ENCODE measurements around the gene VN1R5.
"Not testable (repeated sequence)": the region's sequence is repeated elsewhere in the genome, so short reads cannot be mapped to it uniquely, and the experiment has no call there.

GRCh38 chr1:247255772-247256171, at the start of gene VN1R5:
- not testable (repeated sequence) for TF ChIP-seq POLR2A, CTCF (IDR thresholded peaks at IDR 0.05)

Measured in body of pancreas (tissue), 4 donors.